ENCODE data around the gene IYD.
"Not testable (repeated sequence)": the region's sequence is repeated elsewhere in the genome, so short reads cannot be mapped to it uniquely, and the experiment has no call there.

The IYD gene

GRCh38 chr6:150372051-150372450 is 3.2 kb downstream of the IYD start:
- H3K36me3 ChIP-seq (ENCODE audit: control insufficient read depth in 2 of 2, insufficient read depth in 2 of 2, low read length in 2 of 2) = no peaks in the 10 kb centered on the region
- H3K4me3 ChIP-seq (ENCODE audit: low read length in 2 of 2) = no peak overlapping the region
- peaks cover 0 to 3% of the 10 kb centered on the region in 2 donors for H3K27me3 ChIP-seq (ENCODE audit: control insufficient read depth in 1 of 2, insufficient read depth in 2 of 2, low read length in 2 of 2)

GRCh38 chr6:150373260-150373701 is 4.5 kb downstream of the IYD start:
- no peak overlapping the region for H3K4me3 ChIP-seq (ENCODE audit: low read length in 2 of 2)

More at GRCh38 chr6:150372051-150372450, 3.2 kb downstream of the IYD start:
- Histone ChIP-seq H3K4me1 (ENCODE audit: control insufficient read depth, insufficient read depth, low read length) (no peaks in the 10 kb centered on the region), H3K27ac (ENCODE audit: low read length) (no peak overlapping the region), H3K9me3 (ENCODE audit: control insufficient read depth in 2 of 2, low read length in 2 of 2) (no peaks in the 10 kb centered on the region), H3K9ac (ENCODE audit: low read length in 2 of 2) (no peak overlapping the region)

GRCh38 chr6:150374346-150374745 is 5.5 kb downstream of the IYD start:
- H3K27ac ChIP-seq (ENCODE audit: low read length); H3K36me3 ChIP-seq (ENCODE audit: control insufficient read depth in 2 of 2, insufficient read depth in 2 of 2, low read length in 2 of 2); H3K4me3 ChIP-seq (ENCODE audit: low read length in 2 of 2); H3K27me3 ChIP-seq (ENCODE audit: control insufficient read depth in 1 of 2, insufficient read depth in 2 of 2, low read length in 2 of 2); H3K9ac ChIP-seq (ENCODE audit: low read length in 2 of 2); H3K4me1 ChIP-seq (ENCODE audit: control insufficient read depth, insufficient read depth, low read length); H3K9me3 ChIP-seq (ENCODE audit: control insufficient read depth in 2 of 2, low read length in 2 of 2): not testable (repeated sequence)

More at GRCh38 chr6:150373260-150373701, 4.5 kb downstream of the IYD start:
- no peaks in the 10 kb centered on the region for H3K4me1 ChIP-seq (ENCODE audit: control insufficient read depth, insufficient read depth, low read length)
- H3K36me3 ChIP-seq (ENCODE audit: control insufficient read depth in 2 of 2, insufficient read depth in 2 of 2, low read length in 2 of 2) = no peaks in the 10 kb centered on the region
- H3K9me3 ChIP-seq (ENCODE audit: control insufficient read depth in 2 of 2, low read length in 2 of 2) = no peaks in the 10 kb centered on the region
- no peak overlapping the region for H3K9ac ChIP-seq (ENCODE audit: low read length in 2 of 2)
- no peak overlapping the region for H3K27ac ChIP-seq (ENCODE audit: low read length)
- peaks cover 0 to 3% of the 10 kb centered on the region in 2 donors for H3K27me3 ChIP-seq (ENCODE audit: control insufficient read depth in 1 of 2, insufficient read depth in 2 of 2, low read length in 2 of 2)

GRCh38 chr6:150377211-150377781 is 8.5 kb downstream of the IYD start:
- no peak overlapping the region for H3K9ac ChIP-seq (ENCODE audit: low read length in 2 of 2)
- no peak overlapping the region for H3K4me3 ChIP-seq (ENCODE audit: low read length in 2 of 2)
- peaks cover 0 to 3% of the 10 kb centered on the region in 2 donors for H3K27me3 ChIP-seq (ENCODE audit: control insufficient read depth in 1 of 2, insufficient read depth in 2 of 2, low read length in 2 of 2)

GRCh38 chr6:150380256-150380655 is 11.4 kb downstream of the IYD start:
- H3K9ac ChIP-seq (ENCODE audit: low read length in 2 of 2) = no peak overlapping the region
- no peak overlapping the region for H3K4me3 ChIP-seq (ENCODE audit: low read length in 2 of 2)
- peaks cover 0 to 3% of the 10 kb centered on the region in 2 donors for H3K27me3 ChIP-seq (ENCODE audit: control insufficient read depth in 1 of 2, insufficient read depth in 2 of 2, low read length in 2 of 2)
- H3K9me3 ChIP-seq (ENCODE audit: control insufficient read depth in 2 of 2, low read length in 2 of 2) = no peaks in the 10 kb centered on the region
- no peak overlapping the region for H3K27ac ChIP-seq (ENCODE audit: low read length)
- H3K36me3 ChIP-seq (ENCODE audit: control insufficient read depth in 2 of 2, insufficient read depth in 2 of 2, low read length in 2 of 2) = no peaks in the 10 kb centered on the region
- H3K4me1 ChIP-seq (ENCODE audit: control insufficient read depth, insufficient read depth, low read length) = no peaks in the 10 kb centered on the region

More at GRCh38 chr6:150377211-150377781, 8.5 kb downstream of the IYD start:
- Histone ChIP-seq H3K9me3 (ENCODE audit: control insufficient read depth in 2 of 2, low read length in 2 of 2) (no peaks in the 10 kb centered on the region), H3K36me3 (ENCODE audit: control insufficient read depth in 2 of 2, insufficient read depth in 2 of 2, low read length in 2 of 2) (no peaks in the 10 kb centered on the region), H3K4me1 (ENCODE audit: control insufficient read depth, insufficient read depth, low read length) (no peaks in the 10 kb centered on the region), H3K27ac (ENCODE audit: low read length) (no peak overlapping the region)

GRCh38 chr6:150382171-150382570 is 13.4 kb downstream of the IYD start:
- H3K27ac ChIP-seq (ENCODE audit: low read length) = no peak overlapping the region
- H3K4me3 ChIP-seq (ENCODE audit: low read length in 2 of 2) = no peak overlapping the region
- no peaks in the 10 kb centered on the region for H3K4me1 ChIP-seq (ENCODE audit: control insufficient read depth, insufficient read depth, low read length)
- H3K9me3 ChIP-seq (ENCODE audit: control insufficient read depth in 2 of 2, low read length in 2 of 2) = no peaks in the 10 kb centered on the region
- no peaks in the 10 kb centered on the region for H3K36me3 ChIP-seq (ENCODE audit: control insufficient read depth in 2 of 2, insufficient read depth in 2 of 2, low read length in 2 of 2)
- no peak overlapping the region for H3K9ac ChIP-seq (ENCODE audit: low read length in 2 of 2)
- H3K27me3 ChIP-seq (ENCODE audit: control insufficient read depth in 1 of 2, insufficient read depth in 2 of 2, low read length in 2 of 2) = no peaks in the 10 kb centered on the region

GRCh38 chr6:150391414-150391813 is 22.6 kb downstream of the IYD start:
- H3K4me3 ChIP-seq (ENCODE audit: low read length in 2 of 2) = no peak overlapping the region
- no peaks in the 10 kb centered on the region for H3K27me3 ChIP-seq (ENCODE audit: control insufficient read depth in 1 of 2, insufficient read depth in 2 of 2, low read length in 2 of 2)
- H3K9ac ChIP-seq (ENCODE audit: low read length in 2 of 2) = no peak overlapping the region
- H3K9me3 ChIP-seq (ENCODE audit: control insufficient read depth in 2 of 2, low read length in 2 of 2) = no peaks in the 10 kb centered on the region
- no peak overlapping the region for H3K27ac ChIP-seq (ENCODE audit: low read length)
- no peaks in the 10 kb centered on the region for H3K36me3 ChIP-seq (ENCODE audit: control insufficient read depth in 2 of 2, insufficient read depth in 2 of 2, low read length in 2 of 2)
- no peaks in the 10 kb centered on the region for H3K4me1 ChIP-seq (ENCODE audit: control insufficient read depth, insufficient read depth, low read length)

- Histone ChIP-seq H3K27me3 (ENCODE audit: control insufficient read depth in 1 of 2, insufficient read depth in 2 of 2, low read length in 2 of 2) (no peaks in the 10 kb centered on the region), H3K36me3 (ENCODE audit: control insufficient read depth in 2 of 2, insufficient read depth in 2 of 2, low read length in 2 of 2) (no peaks in the 10 kb centered on the region), H3K4me3 (ENCODE audit: low read length in 2 of 2) (no peak overlapping the region), H3K4me1 (ENCODE audit: control insufficient read depth, insufficient read depth, low read length) (no peaks in the 10 kb centered on the region), H3K9ac (ENCODE audit: low read length in 2 of 2) (no peak overlapping the region), H3K27ac (ENCODE audit: low read length) (no peak overlapping the region), H3K9me3 (ENCODE audit: control insufficient read depth in 2 of 2, low read length in 2 of 2) (no peaks in the 10 kb centered on the region)
Observed at GRCh38 chr6:150391890-150392289, 23.1 kb downstream of the IYD start.

- no peak overlapping the region for H3K9ac ChIP-seq (ENCODE audit: low read length in 2 of 2)
- H3K4me3 ChIP-seq (ENCODE audit: low read length in 2 of 2) = no peak overlapping the region
- H3K36me3 ChIP-seq (ENCODE audit: control insufficient read depth in 2 of 2, insufficient read depth in 2 of 2, low read length in 2 of 2) = no peaks in the 10 kb centered on the region
- H3K9me3 ChIP-seq (ENCODE audit: control insufficient read depth in 2 of 2, low read length in 2 of 2) = no peaks in the 10 kb centered on the region
- no peak overlapping the region for H3K27ac ChIP-seq (ENCODE audit: low read length)
- no peaks in the 10 kb centered on the region for H3K27me3 ChIP-seq (ENCODE audit: control insufficient read depth in 1 of 2, insufficient read depth in 2 of 2, low read length in 2 of 2)
- H3K4me1 ChIP-seq (ENCODE audit: control insufficient read depth, insufficient read depth, low read length) = no peaks in the 10 kb centered on the region
Observed at GRCh38 chr6:150392452-150393220, 23.8 kb downstream of the IYD start.

GRCh38 chr6:150394053-150394898 is 25.5 kb downstream of the IYD start:
- H3K4me3 ChIP-seq (ENCODE audit: low read length in 2 of 2) = no peak overlapping the region
- H3K9me3 ChIP-seq (ENCODE audit: control insufficient read depth in 2 of 2, low read length in 2 of 2) = no peaks in the 10 kb centered on the region
- H3K9ac ChIP-seq (ENCODE audit: low read length in 2 of 2) = no peak overlapping the region
- no peak overlapping the region for H3K27ac ChIP-seq (ENCODE audit: low read length)
- no peaks in the 10 kb centered on the region for H3K27me3 ChIP-seq (ENCODE audit: control insufficient read depth in 1 of 2, insufficient read depth in 2 of 2, low read length in 2 of 2)
- H3K4me1 ChIP-seq (ENCODE audit: control insufficient read depth, insufficient read depth, low read length) = no peaks in the 10 kb centered on the region
- no peaks in the 10 kb centered on the region for H3K36me3 ChIP-seq (ENCODE audit: control insufficient read depth in 2 of 2, insufficient read depth in 2 of 2, low read length in 2 of 2)

Data from stomach smooth muscle (tissue), 2 donors.